Hematopoietic multipotent progenitor cell treated with erythropoietin and hydrocortisone succinate and interleukin-3 and kit ligand, for 8 days (in vitro differentiated cells): ENCODE measurements around the gene RNF133.
"Not testable (repeated sequence)": the region's sequence is repeated elsewhere in the genome, so short reads cannot be mapped to it uniquely, and the experiment has no call there.

Source experiments
- DNase-seq: peaks from one replicate; pipeline ENCODE4 v3.0.0-alpha.2; 2015

The RNF133 gene

GRCh38 chr7:122689346-122690109, 9.4 kb downstream of the RNF133 start:
- DNase-seq, result no peak

GRCh38 chr7:122688400-122688998, 10.4 kb downstream of the RNF133 start:
- DNase-seq, result no peak

DNA sequence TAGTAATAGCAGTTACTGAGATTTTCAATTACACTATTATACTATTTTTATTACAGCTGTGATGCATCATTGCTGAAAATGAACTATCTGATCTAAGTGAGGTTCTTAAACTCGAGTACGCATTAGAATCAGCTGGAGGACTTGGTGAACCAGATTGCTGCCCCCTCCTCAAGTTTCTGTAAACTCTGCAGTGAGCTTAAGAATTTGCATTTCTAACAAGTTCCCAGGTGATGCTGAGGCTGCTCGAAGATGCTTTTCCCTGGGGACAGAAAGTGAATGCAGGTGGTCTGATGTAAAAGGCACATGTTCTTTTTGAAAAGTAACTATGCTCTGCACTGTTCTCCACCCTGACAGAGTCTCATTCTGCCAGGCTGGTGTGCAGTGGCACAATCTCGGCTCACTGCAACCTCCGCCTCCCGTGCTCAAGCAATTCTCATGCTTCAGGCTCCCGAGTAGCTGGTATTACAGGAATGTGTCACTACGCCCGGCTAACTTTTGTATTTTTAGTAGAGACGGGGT, 12.5 kb downstream of the RNF133 start:
- no peak for DNase-seq

- no peak for DNase-seq
These were observed 14.4 kb downstream of the RNF133 start for GRCh38 chr7:122684504-122684903.

DNA sequence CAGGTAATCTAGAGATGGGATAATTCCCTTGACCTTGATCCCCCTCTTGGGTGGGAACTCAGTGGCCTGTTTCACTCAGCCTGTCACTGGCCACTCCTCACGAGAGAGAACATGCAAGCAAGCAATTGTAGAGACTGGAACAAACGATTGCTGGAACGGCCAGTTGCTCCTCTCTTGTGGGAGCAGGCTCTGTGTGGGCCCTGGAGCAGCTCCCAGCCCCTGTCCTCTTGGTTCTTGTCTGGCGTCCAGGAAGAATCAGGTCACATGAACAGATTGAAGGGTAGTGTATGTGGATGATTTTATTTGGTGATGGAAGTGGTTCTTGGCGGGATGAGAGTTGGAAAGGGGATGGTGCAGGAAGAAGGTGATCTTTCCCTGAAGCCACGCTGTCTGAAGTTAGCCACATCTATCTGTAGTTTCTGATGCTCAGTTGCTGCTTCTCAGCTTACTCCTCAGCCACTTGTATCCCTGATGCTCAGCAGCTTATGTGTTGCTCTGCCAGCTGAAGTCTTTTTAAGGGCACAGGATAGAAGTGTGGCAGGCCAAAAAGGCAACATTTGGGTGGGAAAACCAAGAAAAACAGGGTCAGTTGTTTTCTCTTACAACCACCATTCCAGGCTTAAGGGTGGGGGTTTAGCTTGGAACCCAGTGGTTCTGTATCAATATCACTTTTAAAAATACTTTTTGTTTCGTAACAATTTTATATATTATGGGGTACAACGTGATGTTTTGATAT, 15.9 kb downstream of the RNF133 start:
- no peak for DNase-seq

- DNase-seq, result not testable (repeated sequence)
These were observed 17.7 kb downstream of the RNF133 start for GRCh38 chr7:122681186-122681585.

- no peak for DNase-seq
These were observed 19.1 kb downstream of the RNF133 start for GRCh38 chr7:122679813-122680212.

DNA sequence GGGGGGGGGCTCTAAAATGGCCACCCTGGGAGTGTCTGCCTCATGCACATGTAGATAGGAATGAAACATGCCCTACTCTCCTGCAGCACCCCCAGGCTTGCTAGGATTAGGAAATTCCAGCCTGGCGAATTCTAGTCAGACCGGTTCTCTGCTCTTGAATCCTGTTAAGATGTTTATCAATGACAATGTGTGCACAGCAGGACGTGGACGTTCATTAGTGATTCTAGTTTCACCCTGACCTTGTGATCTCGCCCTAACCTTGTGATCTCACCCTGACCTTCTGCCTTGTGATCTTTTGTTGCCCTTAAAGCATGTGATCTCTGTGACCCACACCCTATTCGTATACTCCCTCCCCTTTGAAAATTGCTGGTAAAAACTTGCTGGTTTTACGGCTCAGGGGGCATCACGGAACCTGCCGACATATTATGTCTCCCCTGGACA, 19.6 kb downstream of the RNF133 start:
- not testable (repeated sequence) for DNase-seq

DNA sequence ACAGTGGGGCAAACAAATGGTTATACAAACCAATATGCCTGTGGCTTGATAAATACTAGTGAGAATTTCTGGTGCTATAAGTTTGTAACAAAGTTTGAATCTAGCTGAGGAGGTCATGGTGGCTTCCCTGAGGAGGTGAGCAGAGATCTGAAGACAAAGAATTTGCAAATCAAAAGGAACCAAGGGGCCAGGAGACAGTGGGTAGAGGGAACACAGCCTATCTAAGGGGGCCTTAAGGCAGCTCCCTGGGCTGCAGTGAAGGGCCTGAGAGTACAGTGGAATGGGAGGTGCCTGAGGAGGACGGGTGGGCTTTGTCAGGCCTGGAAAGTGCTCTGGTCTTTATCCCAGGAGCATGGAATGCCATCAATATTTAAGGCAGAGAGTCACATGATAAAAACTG, 21.8 kb downstream of the RNF133 start:
- no peak for DNase-seq

DNA sequence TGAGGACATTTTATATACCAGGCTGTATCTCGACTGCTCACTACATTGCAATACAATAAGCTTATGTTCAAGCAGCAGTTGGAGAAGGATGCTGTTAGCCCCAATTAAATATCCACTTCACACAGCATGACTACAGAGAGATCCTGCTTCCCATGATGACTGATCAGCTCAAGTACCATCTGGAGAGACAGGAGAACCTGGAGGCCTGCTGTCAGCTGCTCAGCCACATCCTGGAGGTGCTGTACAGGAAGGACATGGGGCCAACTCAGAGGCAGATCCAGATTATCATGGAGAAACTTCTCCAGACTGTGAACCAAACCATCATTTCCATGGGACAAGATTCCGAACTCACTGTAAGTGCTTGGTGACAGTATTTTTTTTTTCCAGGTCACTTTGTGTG, 22.5 kb downstream of the RNF133 start:
- no peak for DNase-seq

DNA sequence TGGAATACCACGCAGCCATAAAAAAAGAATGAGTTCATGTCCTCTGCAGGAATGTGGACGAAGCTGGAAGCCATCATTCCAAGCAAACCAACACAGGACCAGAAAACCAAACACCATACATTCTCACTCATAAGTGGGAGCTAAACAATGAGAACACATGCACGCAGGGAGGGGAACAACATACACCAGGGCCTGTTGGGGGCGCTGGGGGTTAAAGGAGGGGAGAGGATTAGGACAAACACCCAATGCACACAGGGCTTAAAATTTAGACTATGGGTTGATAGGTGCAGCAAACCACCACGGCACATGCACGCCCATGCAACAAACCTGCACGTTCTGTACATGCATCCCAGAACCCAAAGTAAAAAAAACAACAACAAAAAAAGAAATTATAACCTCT, 23.3 kb downstream of the RNF133 start:
- no peak for DNase-seq

DNA sequence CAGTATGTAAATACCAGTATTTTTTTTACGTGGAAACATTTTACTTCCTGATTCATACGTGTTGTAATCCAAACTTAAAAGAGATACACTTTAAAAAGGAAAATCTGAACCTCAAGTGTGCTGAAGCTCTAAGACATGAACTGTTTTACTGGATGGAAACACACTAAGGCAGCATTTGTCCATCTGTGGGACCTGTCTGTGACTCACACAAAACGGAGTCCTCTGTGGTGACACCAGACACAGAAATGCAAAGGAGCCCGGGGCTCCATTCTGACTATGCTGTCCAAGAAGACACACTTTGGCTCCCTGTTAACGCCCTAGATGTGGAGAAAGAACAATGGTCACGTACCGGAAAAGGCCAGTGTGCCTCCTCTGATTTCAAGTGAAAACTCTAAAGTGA, 23.9 kb downstream of the RNF133 start:
- DNase-seq, result no peak

DNA sequence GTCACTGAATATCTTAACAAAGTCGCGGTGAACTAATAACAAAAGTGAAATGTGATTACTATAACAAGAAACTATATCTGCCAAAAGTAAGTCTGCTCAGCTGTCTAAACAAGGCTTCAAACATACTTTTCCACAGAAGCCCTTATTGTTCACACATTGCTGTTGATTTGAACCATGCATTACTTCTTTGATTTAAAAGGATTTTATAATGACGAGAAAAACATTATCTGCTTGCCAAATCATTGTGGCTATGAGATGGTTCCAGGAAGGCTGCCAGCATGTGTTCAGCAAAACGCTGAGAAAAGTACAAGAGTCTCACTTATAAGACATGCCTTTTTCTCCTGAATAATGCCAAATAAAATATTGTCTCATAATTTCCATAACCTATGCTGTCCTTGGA, 24.4 kb downstream of the RNF133 start:
- DNase-seq, result no peak

DNA sequence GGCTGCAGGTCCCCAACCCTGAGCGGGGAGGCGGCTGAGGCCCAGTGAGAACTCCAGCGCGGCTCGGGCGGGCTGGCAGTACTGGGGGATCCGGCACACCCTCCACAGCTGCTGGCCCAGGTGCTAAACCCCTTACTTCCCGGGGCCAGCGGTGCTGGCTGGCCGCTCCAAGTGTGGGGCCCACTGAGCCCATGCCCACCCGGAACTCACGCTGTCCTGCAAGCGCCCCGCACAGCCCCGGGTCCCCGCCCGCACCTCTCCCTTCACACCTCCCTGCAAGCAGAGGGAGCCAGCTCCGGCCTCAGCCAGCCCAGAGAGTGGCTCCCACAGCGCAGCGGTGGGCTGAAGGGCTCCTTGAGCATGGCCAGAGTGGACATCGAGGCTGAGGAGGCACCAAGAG, 25.0 kb downstream of the RNF133 start:
- no peak for DNase-seq

- no peak for DNase-seq
These were observed 26.4 kb downstream of the RNF133 start for GRCh38 chr7:122672536-122672935.

- DNase-seq, result no peak
These were observed 35.2 kb downstream of the RNF133 start for GRCh38 chr7:122663733-122664132.

DNA sequence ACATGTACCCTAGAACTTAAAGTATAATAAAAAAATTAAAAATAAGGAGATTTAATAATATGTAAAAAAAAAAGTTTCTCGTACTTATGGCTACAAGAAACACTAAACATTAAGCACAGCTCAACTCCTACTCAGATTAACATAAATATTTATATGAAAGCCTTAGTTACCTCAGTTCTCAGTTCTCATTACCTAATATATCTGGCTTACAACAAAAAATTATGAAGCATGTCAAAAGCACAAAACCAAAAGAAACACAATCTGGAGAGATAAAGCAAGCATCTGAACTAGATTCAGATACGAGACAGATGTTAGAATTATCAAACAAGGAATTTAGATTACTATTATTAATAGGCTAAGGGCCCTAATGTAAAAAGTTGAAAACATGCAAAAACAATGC, 40.1 kb downstream of the RNF133 start:
- DNase-seq, result no peak

DNA sequence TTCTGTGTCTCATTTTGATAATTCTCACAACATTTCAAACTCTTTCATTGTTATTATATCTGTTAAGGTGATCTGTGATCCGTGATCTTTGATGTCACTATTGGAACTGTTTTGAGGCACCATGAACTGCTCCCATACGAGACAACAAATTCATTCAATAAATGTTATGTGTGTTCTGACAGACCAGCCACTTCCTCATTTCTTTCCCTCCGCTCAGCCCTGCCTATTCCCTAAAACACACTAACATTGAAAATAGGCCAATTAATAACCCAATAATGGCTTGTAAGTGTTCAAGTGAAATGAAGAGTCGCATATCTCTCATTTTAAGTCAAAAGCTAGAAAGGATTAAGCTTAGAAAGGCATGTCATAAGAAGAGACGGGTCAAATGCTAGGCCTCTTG, 45.2 kb downstream of the RNF133 start:
- DNase-seq, result no peak

DNA sequence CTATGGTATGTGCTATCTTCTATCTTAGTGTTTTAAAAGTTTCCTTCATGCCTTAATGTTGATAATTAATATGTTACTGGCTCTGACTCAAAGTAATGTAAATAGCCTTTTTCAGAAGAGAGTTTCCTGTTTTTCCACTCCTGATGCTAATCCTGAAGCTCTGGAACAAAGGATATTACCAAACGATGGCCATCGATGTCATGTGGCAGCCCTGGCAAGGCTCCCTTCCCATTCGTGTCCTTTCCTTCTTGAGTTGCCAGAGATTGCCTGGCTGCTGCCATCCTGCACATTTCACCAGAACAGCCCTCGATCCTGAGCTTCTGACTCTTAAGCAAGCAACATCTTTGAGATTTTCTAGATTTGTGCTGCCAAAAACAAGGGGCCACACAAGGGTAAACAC, 46.0 kb downstream of the RNF133 start:
- DNase-seq, result no peak

DNA sequence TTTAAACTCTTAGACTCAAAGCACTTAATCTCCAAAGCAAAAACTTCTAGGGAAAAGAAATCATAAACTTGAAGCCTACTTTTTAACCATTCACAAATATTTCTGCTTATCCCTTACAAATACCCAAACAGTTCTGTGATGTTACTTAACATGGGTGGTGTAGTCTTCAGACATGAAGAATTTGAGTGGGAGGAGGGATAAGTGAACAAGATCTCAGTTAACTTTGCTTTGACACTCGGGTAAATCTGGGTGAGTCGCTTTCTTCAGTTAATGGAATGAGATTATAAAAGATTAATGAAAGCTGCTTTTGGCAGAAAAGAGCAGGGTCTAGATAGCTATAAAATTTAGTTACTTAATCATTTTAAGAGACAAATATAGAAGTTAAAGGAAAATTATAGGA, 47.5 kb downstream of the RNF133 start:
- DNase-seq, result no peak
